GM19467 (cell line): Measurements from ENCODE around the gene RFX8.
"Not testable (repeated sequence)": the region's sequence is repeated elsewhere in the genome, so short reads cannot be mapped to it uniquely, and the experiment has no call there.

Source experiments
- ATAC-seq: cut with Tn5 transposase; IDR thresholded peaks from one replicate; pipeline ENCODE4 v1.9.1; 2021; ENCODE audit warnings: mild to moderate bottlenecking, moderate library complexity; ENCODE audit not compliant: unreplicated experiment

RFX8 gene

DNA sequence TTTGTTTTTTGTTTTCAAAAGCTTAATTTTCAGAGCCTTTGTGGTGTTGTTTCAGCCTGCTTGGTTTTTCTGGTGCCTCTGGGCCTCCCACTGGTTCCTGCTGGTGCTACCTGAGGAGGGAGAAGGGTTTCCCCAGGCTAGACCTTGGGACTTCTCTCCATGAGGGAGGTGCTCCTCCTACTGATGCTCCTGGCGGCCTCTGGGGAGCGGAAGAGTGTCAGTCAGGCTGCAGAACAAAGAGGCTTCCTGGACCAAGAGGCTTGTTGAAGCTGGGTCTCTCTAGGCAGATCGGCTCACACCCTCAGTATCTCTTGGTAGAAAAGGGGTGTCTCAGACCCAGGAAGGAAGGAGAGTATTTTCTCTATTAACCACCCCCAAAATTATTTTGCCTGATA is 32.2 kb downstream of the RFX8 start:
- ATAC-seq: no peak

DNA sequence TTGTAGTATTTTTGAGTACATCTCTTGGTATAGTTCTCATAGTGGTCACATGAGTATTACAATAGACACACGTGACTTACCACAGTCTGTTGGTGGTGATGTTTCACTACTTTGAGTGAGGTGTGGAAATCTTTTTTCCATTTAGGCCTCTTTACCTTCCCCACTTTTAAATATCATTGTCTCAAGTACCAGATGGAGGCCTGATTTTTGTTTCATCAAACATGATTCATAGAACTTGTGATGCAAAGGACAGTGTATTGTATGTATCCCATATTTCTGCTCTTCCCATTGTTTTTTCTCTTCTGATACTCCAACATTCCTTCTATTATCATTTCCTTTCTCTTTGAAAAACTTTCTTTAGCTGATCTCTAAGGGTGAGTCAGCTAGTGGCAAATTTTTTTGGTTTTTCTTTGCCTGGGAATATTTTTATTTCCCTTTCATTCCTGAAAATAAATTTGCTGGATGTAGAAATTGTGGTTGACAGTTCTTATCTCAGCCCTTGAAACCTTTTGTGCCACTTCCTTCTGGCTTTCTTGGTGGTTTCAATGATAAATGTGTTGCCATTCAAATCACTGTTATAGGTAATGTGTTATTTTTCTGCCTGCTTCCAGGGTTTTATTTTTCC is 32.8 kb downstream of the RFX8 start:
- ATAC-seq: no peak

DNA sequence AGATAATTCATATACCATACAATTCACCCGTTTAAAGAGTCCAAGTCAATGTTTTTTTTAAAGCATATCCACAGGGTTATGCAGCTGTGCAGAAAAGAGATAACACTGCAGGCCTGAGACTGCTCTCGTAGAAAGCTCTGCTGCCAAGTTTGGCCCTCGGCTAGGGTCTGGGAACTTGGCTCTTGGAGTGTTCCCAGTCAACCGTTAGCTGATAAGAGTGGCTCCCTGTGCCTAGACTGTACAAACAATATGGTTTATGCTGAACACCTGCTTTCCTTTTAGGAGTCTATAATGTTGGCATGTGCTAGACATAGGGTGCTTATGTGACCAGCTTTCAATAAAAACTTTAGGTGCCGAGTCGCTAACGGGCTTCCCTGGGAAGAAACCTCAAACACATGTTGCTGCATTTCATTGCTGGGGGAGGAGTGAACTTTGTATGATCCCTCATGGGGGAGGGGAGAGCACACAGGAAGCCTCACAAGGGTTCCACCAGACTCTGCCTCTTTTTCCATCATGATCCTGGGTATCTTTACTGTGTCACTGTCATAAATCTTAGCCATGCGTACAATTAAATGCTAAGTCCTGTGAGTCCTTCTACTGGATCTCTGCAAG is 34.7 kb downstream of the RFX8 start:
- ATAC-seq: no peak

DNA sequence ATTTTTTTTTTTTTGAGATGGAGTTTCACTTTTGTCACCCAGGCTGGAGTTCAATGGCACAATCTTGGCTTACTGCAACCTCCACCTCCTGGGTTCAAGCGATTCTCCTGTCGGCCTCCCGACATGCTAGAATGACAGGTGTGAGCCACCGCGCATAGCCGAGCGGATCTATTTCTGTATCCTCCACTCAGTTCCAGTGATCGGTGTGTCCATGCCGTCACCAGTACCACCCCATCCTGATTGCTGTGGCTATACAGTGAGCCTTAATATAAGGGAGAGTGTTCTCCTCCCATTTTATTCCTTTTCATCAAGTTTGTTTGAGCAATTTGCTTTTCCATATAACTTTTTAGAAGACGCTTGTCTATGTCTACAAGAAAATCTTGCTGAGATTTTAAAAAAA is 35.2 kb downstream of the RFX8 start:
- ATAC-seq: no peak

DNA sequence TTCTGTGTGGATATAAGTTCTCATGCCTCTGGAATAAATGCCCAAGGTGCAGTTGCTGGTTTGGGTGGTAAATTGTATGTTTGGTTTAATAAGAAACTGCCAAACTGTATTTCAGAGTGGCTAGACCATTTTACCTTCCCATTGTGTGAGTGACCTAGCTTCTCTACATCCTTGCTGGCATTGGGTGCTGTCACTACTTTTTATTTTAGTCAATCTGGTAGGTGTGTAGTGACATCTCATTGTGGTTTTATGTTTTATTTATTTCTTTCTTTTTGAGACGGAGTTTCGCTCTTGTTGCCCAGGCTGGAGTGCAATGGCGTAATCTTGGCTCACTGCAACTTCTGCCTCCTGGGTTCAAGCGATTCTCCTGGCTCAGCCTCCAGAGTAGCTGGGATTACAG is 36.4 kb downstream of the RFX8 start:
- not testable (repeated sequence) for ATAC-seq

DNA sequence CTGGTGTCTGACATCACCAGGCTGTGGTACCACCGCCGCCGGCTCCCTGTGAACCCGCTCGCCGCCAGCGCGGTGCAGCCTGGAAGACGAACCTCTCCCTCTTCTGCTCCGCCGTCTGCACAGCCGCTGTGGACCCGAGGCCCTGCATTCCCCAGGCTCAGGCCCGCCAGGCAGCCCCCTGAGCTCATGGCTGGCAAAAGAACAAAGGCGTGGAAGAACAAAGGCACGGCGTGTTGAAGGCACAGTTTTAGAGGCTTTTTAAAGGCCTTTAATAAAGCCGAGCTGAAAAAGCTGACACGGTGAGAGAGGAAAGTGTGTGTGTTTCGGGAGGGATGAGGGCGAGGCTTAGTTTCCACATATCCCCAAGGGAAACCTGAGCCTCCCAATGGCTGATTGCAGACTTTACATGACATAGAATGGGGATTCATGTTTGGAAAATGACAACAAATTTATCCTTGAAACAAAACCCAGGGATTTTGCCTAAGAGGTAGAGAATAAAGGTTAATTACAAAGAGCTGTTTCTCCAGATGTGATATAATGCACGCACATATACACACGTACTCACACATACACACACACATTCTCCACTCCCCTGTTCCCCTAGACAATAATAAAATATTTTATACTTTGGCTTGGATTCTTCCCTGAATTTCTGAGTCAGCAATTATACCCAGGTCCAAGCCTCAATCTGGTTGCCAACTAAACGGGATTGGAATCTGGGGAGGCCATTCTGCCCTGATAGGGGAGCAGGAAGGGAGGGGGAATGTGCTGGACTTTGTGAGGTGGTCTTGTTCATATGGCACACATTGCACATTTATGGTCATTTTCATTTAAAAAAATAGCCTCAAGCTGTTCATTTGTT is 39.7 kb downstream of the RFX8 start:
- ATAC-seq: no peak

DNA sequence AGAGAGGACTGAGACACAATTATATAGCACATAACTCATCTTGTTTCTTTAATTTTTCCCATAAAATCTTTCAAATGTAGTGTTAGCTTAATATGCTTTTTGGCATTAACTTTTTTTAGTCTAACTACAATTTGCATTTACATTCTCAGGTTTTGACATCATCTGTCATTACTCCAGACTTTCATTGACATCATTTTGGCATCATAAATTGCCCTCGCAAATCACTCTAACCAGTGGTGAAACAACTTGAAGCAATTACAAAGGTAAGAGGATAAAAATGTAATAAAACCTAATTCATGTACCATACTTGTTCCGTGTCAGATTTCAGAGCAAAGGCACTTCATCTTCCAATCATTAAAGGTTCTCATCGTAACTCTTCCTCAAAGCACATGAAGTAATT is 41.4 kb downstream of the RFX8 start:
- ATAC-seq: no peak

DNA sequence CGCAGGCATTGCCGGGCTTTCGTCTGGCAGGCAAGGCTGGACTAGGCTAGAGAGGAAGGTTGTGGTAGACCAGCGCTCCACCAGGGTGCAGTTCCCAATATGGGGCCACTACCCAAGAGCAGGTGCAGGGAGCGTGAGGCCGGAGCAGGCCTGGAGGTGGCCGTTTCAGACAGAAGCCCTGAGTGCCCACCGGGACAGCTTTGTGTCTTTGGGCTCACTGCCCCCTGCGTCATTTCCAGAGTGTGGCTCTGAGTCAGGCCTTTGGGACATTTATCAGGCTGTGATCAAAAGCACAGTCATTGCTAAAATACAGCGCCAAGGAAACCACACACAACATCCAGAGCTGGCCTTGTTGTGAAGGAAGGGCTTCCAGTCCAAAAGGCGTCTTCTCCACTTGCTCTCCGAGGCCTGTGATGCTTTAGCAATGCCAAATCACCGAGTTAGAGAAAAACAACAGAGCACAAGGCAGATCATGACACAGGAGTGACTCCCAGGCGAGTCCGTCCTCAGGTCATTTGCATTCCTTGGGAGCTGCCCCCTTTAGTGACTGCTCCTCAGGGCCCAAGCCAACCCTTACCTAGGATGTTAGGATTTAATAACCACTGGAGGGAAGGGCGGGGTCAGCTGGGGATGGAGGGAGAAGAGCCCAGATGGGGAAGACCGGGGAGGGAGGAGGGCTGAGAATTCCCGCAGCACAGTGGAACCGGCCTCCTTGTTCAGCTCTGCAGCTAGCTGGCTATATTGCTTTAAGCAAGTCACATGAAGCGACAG is 42.3 kb downstream of the RFX8 start:
- ATAC-seq: no peak

DNA sequence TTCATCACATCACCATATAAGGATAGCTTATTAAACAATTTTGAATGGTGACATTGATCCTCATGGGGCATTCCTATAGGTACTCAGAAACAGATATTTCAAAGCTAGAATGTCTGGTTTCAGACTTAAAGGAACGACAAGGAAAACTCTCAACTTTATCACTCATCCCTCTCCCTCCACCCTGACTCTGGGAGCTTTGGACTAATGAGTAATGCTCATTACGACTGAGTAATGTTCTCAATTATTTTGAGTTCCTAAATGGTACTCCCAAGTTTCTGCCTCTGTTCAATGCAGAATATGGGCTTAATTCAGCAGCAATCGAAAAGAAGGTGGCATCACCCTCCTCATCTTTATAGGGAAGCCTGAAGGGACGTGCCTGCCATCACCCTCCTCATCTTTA is 43.4 kb downstream of the RFX8 start:
- no peak for ATAC-seq

DNA sequence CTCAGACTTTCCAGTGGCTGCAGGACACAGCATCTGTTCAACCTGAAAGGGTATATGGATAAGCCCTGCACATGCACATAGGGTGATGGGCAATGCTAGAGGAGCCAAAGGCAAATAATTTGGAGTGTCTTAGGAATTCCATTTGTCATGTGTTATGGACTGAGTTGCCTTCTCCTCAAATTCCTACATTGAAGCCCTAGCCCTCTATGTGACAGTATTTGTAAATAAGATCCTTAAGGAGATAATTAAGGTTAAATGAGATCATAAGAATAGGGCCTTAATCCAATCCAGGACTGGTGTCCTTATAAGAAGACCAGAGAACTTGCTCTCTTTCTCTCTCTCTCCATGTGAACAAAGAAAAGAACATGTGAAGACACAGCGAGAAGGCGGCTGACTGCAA is 44.8 kb downstream of the RFX8 start:
- ATAC-seq: no peak

DNA sequence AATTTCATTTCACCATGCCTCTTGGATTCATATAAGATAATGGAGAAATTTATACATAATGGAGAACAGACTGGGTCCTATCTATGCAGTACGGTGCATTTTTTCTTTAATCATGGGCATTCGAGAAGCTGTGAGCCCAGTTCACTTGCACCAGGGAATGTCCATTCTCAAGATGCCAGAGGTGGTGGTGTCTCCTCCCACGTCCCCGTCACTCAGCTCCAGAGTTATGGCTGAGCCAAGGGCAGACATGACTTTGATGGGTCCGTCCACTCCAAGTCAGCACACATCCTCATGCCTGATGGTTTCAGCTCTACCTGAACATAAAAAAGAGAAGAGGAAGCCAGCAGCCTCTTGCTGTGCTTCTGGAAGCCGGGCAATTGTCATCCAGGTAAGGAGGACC is 45.5 kb downstream of the RFX8 start:
- ATAC-seq: no peak

DNA sequence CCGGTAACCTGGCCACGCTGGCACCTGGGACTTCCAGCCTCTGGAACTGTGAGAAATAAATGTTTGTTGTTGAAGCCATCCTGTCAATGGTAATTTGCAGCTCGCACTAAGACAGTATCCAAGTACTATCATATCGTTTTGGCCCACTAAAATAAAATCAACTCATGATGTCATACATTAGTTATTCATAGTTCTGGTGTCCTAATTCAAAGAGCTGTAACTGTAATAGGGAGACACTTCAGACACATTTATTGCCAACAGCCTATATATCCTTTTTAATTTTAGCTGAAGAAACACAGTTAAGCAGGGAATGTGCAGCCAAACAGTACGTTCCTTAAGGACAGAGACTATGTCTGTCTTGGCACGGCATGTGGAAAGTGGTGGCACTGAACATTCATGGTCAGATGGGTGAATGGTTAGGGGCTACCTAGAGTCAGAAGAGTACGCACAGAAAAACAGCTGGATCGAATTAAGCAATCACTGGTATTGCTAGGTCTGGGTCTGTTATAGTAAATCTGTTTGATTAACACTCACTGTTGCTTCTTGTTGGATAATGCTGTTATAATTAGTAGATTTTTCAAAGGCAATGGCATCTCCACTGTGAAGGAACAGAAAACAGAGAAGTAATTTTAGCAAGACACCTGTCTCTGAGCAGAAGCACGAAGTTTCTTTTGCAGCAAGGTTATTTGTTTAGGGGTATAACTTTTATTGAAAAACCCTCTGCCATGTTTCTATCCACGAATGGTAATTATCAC is 46.3 kb downstream of the RFX8 start:
- ATAC-seq: no peak

DNA sequence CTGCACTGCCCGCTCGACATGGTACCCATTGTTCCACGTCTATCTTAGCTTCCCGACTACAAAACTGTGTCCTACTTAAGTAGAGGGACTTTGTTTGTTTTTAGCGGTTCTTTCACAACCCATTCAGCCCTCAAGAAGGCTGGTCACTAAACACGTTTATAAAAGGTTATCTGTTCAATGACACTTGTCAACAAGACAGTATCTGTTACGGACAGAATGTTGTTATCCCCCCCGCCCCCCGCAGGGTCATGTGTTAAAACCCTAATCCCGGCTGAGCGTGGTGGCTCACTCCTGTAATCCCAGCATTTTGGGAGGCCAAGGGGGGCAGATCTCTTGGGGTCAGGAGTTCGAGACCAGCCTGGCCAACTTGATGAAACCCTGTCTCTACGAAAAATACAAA is 47.2 kb downstream of the RFX8 start:
- no peak for ATAC-seq

DNA sequence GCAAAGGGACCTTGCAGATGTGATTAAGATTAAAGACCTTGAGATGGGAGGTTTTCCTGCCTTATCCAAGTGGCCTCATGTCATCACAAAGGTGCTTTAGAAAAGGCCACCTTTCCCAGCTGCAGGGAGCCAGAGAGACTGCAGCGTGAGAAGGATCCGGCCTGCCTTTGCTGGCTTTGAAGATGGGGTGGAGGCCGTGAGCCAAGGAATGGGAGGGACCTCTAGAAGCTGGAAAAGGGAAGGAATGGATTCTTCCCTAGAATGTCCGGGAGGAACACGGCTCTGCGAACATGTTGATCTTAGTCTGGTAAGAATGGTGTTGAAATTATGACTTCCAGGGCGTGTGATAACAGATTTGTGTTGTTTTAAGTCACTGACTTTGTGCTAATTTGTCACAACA is 47.7 kb downstream of the RFX8 start:
- ATAC-seq: no peak

DNA sequence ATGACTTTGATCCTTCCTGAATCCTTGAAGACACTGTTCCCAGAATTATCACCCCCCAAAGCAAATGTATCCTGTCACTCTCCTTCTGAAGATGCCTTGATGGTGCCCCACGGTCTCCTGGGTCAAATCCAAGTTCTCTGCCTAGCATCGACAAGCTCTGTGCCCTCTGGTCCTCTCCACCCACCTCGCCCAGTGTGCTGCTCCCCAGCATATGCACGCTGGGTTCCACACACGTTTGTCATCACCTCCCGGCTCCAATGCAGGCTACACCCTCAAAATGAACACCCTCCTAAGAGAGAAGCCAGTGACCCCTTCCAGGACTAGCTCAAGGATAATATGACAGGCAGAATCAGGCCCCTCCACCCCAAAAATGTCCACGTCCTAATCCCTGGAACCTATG is 48.1 kb downstream of the RFX8 start:
- ATAC-seq: no peak

DNA sequence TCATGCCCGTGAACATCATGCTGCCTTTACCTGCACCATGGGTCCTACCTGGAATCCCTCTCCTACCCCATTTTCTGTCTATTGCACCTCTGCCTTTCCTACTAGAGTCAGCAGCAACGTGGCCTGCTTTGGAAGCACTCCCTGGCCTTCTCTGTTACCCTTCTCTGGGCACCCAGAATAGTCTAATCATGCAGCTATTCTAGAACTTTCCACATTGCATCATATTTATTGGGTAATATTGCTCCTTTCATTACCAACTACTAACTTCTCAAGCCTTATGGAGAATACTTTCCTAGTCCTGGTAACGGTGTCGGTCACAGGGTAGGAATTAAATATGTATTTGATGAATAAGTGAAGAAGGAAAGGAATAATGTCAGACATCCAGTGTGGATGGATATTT is 54.3 kb downstream of the RFX8 start:
- no peak for ATAC-seq

DNA sequence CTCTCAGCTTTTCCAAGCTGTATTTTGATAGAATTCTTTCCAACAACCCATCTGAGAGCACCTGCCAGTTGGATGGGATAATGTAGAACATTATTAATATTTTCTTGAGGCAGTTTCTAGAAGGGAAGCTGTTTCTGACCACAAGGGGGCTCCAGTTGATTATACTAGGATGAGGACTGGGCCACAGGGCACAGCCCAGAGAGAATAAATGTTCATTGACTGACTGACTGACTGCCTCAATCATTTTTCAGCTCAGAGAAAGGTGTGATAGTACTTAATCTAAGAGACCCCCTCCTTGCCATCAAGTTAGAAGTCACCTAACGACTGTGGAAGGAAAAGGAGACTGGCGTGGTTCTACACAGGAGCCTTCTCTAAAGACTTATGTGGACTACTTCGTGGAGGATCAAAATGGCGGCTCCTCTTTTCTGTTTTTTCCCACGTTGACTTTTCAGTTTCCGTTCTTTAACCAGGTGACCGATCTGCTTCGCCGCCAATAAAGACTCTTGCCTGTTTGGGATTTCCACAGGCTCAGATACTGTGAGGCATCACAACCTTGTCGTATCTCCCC is 55.7 kb downstream of the RFX8 start:
- ATAC-seq: no peak

DNA sequence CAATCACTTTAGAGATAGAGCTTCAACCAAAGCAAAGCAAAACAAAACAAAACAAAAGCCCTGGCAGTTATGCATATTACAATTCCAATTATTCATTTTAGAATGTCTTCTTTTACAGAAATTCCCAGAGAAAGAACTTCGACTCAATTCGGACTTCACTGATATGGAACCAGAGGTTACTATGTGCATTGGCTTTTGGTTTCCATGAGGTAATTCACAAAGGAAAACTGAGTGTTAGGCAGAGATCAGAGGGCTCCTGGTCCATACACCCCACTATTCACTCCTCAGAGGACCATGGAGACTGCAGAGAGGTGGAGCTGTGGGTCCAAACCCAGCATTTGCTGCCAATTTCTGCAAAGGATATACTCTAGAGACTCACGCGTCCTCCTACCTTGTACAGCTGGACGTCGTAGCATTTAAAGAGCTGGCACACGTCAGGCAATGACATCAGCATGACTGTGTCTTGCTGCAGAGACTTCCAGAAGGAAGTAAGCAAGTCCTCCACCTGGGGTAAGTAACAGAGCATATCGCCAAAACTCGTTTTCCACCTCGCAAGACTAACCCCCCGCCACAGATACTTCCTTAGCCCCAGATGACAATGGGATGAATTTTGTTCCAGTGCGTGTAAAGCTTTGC is 56.3 kb downstream of the RFX8 start:
- no peak for ATAC-seq

DNA sequence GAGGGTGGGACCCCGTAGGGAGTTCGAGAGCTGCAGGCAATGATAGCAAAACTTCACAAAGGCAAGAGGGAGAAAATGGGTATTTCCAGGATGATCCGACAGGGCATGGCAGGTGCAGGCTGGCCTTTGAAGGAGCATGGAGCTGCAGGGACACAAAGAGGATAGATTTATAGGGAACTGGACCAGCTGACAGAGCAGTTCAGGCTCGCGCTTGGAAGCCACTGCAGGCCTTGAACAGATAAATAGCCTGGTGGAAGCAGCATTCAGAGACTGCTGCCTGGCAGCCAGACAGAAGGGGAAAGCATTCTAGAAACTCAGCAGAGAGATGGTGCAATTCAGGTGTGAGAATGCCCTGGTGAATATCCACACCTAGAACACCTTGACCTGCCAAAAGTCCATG is 58.3 kb downstream of the RFX8 start:
- no peak for ATAC-seq

DNA sequence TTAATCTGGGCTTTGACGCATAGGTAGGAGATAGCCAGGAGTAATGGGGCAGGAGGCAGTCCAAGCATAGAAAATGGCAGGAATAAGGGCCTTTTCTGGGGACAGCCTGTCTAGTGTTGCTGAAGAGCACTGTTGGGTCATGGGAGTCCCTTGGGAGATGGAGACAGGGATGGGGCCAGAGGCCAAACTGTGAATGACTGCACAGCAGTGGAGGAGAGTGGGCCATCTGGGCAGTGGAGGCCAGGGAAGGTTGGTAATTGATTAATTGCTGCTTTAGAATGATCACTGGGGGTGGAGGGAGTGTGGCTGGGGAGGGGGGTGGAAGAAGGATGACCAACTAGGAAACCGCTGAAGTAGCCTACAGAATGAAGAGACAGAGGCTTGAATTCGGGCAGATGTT is 59.0 kb downstream of the RFX8 start:
- no peak for ATAC-seq
